H9 (cell line): ENCODE results near the gene MAGI1. TPM values are rescaled to one million over a fixed set of nuclear protein-coding genes. Genes with fewer than 3 reads are reported as not detected.

Source experiments
- DNase-seq: peaks from one replicate; pipeline ENCODE4 v3.0.0-alpha.2; 2017
- H2AFZ ChIP-seq: one replicate; pipeline ENCODE4 v1.6.1; 2013; ENCODE audit warnings: mild to moderate bottlenecking, low read length, control low read depth, moderate library complexity
- H2AK5ac ChIP-seq: 2 replicates; pipeline ENCODE4 v1.6.1; 2013; ENCODE audit warnings: low read length, control low read depth, mixed read lengths; ENCODE audit not compliant: insufficient read length
- H2BK120ac ChIP-seq: one replicate; pipeline ENCODE4 v1.6.1; 2013; ENCODE audit warnings: low read depth, mild to moderate bottlenecking, low read length, control low read depth, inconsistent platforms; ENCODE audit not compliant: poor library complexity, severe bottlenecking
- H2BK12ac ChIP-seq: 2 replicates; pipeline ENCODE4 v1.6.1; 2013; ENCODE audit warnings: low read length, control low read depth, mixed read lengths, low read depth; ENCODE audit not compliant: insufficient read length
- H2BK15ac ChIP-seq: 2 replicates; pipeline ENCODE4 v1.6.1; 2013; ENCODE audit warnings: low read depth, low read length, control low read depth
- H2BK20ac ChIP-seq: one replicate; pipeline ENCODE4 v1.6.1; 2013; ENCODE audit warnings: low read depth, mild to moderate bottlenecking, low read length, control low read depth, inconsistent platforms; ENCODE audit not compliant: poor library complexity, severe bottlenecking
- H2BK5ac ChIP-seq: 2 replicates; pipeline ENCODE4 v1.6.1; 2013; ENCODE audit warnings: low read length, control low read depth, mixed read lengths; ENCODE audit not compliant: insufficient read length
- H3K14ac ChIP-seq: 2 replicates; pipeline ENCODE4 v1.6.1; 2013; ENCODE audit warnings: low read length, control low read depth; ENCODE audit not compliant: insufficient read depth
- H3K18ac ChIP-seq: 2 replicates; pipeline ENCODE4 v1.6.1; 2013; ENCODE audit warnings: low read depth, mild to moderate bottlenecking, mixed read lengths, low read length, control low read depth; ENCODE audit not compliant: insufficient read length
- H3K23ac ChIP-seq: 2 replicates; pipeline ENCODE4 v1.6.1; 2013; ENCODE audit warnings: low read length, control low read depth, mixed read lengths, low read depth; ENCODE audit not compliant: insufficient read length
- H3K23me2 ChIP-seq: 2 replicates; pipeline ENCODE4 v1.6.1; 2013; ENCODE audit warnings: low read depth, mild to moderate bottlenecking, mixed read lengths, low read length, control low read depth; ENCODE audit not compliant: insufficient read length, poor library complexity, severe bottlenecking
- H3K27ac ChIP-seq: 2 replicates; pipeline ENCODE4 v1.5.1; 2013; ENCODE audit warnings: low read length, control low read depth, mixed read lengths, low read depth; ENCODE audit not compliant: insufficient read length
- H3K27me3 ChIP-seq: 2 replicates; pipeline ENCODE4 v1.6.1; 2013; ENCODE audit warnings: low read length, control low read depth, inconsistent platforms; ENCODE audit not compliant: insufficient read depth
- H3K4ac ChIP-seq: 2 replicates; pipeline ENCODE4 v1.6.1; 2013; ENCODE audit warnings: low read depth, mild to moderate bottlenecking, control low read depth, inconsistent platforms, low read length, moderate library complexity
- H3K4me1 ChIP-seq: 2 replicates; pipeline ENCODE4 v1.6.1; 2013; ENCODE audit warnings: low read length, control low read depth, inconsistent platforms; ENCODE audit not compliant: insufficient read depth
- H3K4me2 ChIP-seq: 2 replicates; pipeline ENCODE4 v1.6.1; 2013; ENCODE audit warnings: low read length, control low read depth, mixed read lengths; ENCODE audit not compliant: insufficient read length, insufficient read depth
- H3K56ac ChIP-seq: 2 replicates; pipeline ENCODE4 v1.6.1; 2013; ENCODE audit warnings: low read depth, mild to moderate bottlenecking, mixed read lengths, low read length, control low read depth; ENCODE audit not compliant: insufficient read length
- H3K79me1 ChIP-seq: 2 replicates; pipeline ENCODE4 v1.6.1; 2013; ENCODE audit warnings: low read depth, mild to moderate bottlenecking, moderate library complexity, low read length, control low read depth, inconsistent platforms; ENCODE audit not compliant: insufficient read depth, poor library complexity, severe bottlenecking
- H3K79me2 ChIP-seq: 2 replicates; pipeline ENCODE4 v1.6.1; 2013; ENCODE audit warnings: low read length, control low read depth, inconsistent platforms; ENCODE audit not compliant: insufficient read depth
- H3K9ac ChIP-seq: 2 replicates; pipeline ENCODE4 v1.6.1; 2013; ENCODE audit warnings: low read length, control low read depth, mixed read lengths; ENCODE audit not compliant: insufficient read length; ENCODE audit errors: extremely low read depth
- H3K9me3 ChIP-seq: one replicate; pipeline ENCODE4 v1.6.1; 2013; ENCODE audit warnings: low read depth, low read length, inconsistent platforms; ENCODE audit not compliant: control insufficient read depth
- H3T11ph ChIP-seq: one replicate; pipeline ENCODE4 v1.6.1; 2013; ENCODE audit warnings: mild to moderate bottlenecking, low read length, control low read depth, inconsistent platforms
- H4K20me1 ChIP-seq: one replicate; pipeline ENCODE4 v1.6.1; 2013; ENCODE audit not compliant: control insufficient read depth, insufficient read length, insufficient read depth
- H4K5ac ChIP-seq: 2 replicates; pipeline ENCODE4 v1.6.1; 2013; ENCODE audit warnings: low read depth, mild to moderate bottlenecking, mixed read lengths, low read length, control low read depth; ENCODE audit not compliant: insufficient read length
- H4K8ac ChIP-seq: replicated peaks from 2 replicates; pipeline ENCODE4 v1.6.1; 2013; ENCODE audit warnings: low read length, control low read depth, mixed read lengths, low read depth; ENCODE audit not compliant: insufficient read length
- H4K91ac ChIP-seq: 2 replicates; pipeline ENCODE4 v1.6.1; 2013; ENCODE audit warnings: low read depth, mild to moderate bottlenecking, moderate library complexity, mixed read lengths, low read length, control low read depth; ENCODE audit not compliant: insufficient read length
- H3K27ac Mint-ChIP-seq, 3 experiments: 2 replicates in 2 of 3; 3 replicates in 1 of 3; pipeline ENCODE4 v1.8.0; 2020 to 2021; ENCODE audit warnings: mixed read lengths in 3 of 3, mild to moderate bottlenecking in 1 of 3, moderate library complexity in 1 of 3
- H3K27me3 Mint-ChIP-seq: 2 replicates; pipeline ENCODE4 v1.8.0; 2021; ENCODE audit warnings: low read depth, mild to moderate bottlenecking, moderate library complexity, mixed read lengths
- H3K36me3 Mint-ChIP-seq, 3 experiments: 2 replicates in 2 of 3; 3 replicates in 1 of 3; pipeline ENCODE4 v1.8.0; 2020 to 2021; ENCODE audit warnings: low read depth in 3 of 3, mixed read lengths in 3 of 3; ENCODE audit not compliant: insufficient read depth in 1 of 3
- H3K4me1 Mint-ChIP-seq, 2 experiments: 2 replicates each; pipeline ENCODE4 v1.8.0; 2020; ENCODE audit warnings: mixed read lengths in 2 of 2
- H3K4me3 Mint-ChIP-seq, 2 experiments: 2 replicates in 1 of 2; 3 replicates in 1 of 2; pipeline ENCODE4 v1.8.0; 2020 to 2021; ENCODE audit warnings: mild to moderate bottlenecking in 2 of 2, mixed read lengths in 2 of 2, moderate library complexity in 1 of 2
- H3K9me3 Mint-ChIP-seq, 2 experiments: 2 replicates in 1 of 2; 3 replicates in 1 of 2; pipeline ENCODE4 v1.8.0; 2020; ENCODE audit warnings: mild to moderate bottlenecking in 2 of 2, mixed read lengths in 2 of 2, moderate library complexity in 1 of 2
- WGBS: extraction: QIAGEN DNeasy Blood & Tissue Kit; methylation state at CpG from one replicate; pipeline ENCODE4 v1.1.7; 2013; ENCODE audit warnings: missing lambda C conversion rate, low lambda C conversion rate, mixed read lengths; ENCODE audit not compliant: insufficient read length; ENCODE audit errors: extremely low coverage; 5-methylcytosine and 5-hydroxymethylcytosine counted together
- total RNA-seq: library from RNA; stranded (reverse); gene quantifications from 2 replicates; pipeline ENCODE4 v1.2.1, GENCODE V29; 2021
- TF ChIP-seq, protein P1 (sequence below): fragments of 200-600 bp; sonication (generic); conservative IDR thresholded peaks from 3 replicates; pipeline ENCODE4 v1.8.0; 2021; ENCODE audit warnings: antibody characterized with exemption, mild to moderate bottlenecking

The MAGI1 gene
- total RNA-seq, 1 experiment from 2014 or later = 65.7 TPM

DNA sequence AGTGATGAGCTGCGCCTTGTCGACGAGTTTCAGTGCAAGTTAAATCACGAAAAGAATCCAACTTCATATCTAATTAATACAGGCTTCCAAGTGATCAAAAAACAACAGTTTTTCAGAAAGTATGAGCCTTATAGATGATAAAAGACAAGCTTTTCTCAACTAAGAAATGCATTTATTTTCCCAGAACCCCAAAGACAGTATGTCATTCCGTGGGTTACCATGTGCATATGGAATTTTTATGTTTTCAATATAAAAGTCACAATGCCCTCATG, 442.8 kb downstream of the MAGI1 start:
- H3K27ac Mint-ChIP-seq = peak overlapping the region; percentile 99; a peak in 4 of 7 replicates
- Histone ChIP-seq H3K79me1 (no peaks in the 10 kb centered on the region), H4K5ac (no peak overlapping the region), H3K23me2 (peaks cover 8% of the 10 kb centered on the region), H3K14ac (no peak overlapping the region), H4K8ac (no peak overlapping the region), H3K79me2 (peaks cover 13% of the 10 kb centered on the region; the same call in 1 of the 2 replicates), H4K20me1 (no peaks in the 10 kb centered on the region), H3T11ph (no peak overlapping the region), H3K4ac (no peak overlapping the region), H4K91ac (no peak overlapping the region), H2BK20ac (no peak overlapping the region), H3K4me2 (peak overlapping the region; percentile 93), H3K56ac (no peak overlapping the region), H3K18ac (no peak overlapping the region), H3K23ac (no peak overlapping the region), H3K9me3 (no peaks in the 10 kb centered on the region), H3K4me1 (no peaks in the 10 kb centered on the region; the same call in 1 of the 2 replicates), H2AFZ (no peak overlapping the region), H3K9ac (peak overlapping the region; percentile 2), H2BK15ac (no peak overlapping the region), H3K27me3 (no peaks in the 10 kb centered on the region), H2AK5ac (no peak overlapping the region), H2BK5ac (no peak overlapping the region), H2BK120ac (no peak overlapping the region), H2BK12ac (no peak overlapping the region), H3K27ac (no peak overlapping the region)
- peak overlapping the region; percentile 82 to 87 for H3K4me3 Mint-ChIP-seq
- WGBS = no CpG with 5 or more reads among the region's 5 CpGs
- no peaks in the 10 kb centered on the region for H3K9me3 Mint-ChIP-seq
- H3K27me3 Mint-ChIP-seq = no peaks in the 10 kb centered on the region
- DNase-seq = no peak
- H3K36me3 Mint-ChIP-seq = no peaks in the 10 kb centered on the region
- TF ChIP-seq, protein P1, sequence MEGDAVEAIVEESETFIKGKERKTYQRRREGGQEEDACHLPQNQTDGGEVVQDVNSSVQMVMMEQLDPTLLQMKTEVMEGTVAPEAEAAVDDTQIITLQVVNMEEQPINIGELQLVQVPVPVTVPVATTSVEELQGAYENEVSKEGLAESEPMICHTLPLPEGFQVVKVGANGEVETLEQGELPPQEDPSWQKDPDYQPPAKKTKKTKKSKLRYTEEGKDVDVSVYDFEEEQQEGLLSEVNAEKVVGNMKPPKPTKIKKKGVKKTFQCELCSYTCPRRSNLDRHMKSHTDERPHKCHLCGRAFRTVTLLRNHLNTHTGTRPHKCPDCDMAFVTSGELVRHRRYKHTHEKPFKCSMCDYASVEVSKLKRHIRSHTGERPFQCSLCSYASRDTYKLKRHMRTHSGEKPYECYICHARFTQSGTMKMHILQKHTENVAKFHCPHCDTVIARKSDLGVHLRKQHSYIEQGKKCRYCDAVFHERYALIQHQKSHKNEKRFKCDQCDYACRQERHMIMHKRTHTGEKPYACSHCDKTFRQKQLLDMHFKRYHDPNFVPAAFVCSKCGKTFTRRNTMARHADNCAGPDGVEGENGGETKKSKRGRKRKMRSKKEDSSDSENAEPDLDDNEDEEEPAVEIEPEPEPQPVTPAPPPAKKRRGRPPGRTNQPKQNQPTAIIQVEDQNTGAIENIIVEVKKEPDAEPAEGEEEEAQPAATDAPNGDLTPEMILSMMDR = no peak
- peaks cover 66% of the 10 kb centered on the region in 2 experiments for H3K4me1 Mint-ChIP-seq
